Thyroid gland (tissue), 4 donors: ENCODE measurements around the gene BAG1. TPM values are rescaled to one million over a fixed set of nuclear protein-coding genes. Genes with fewer than 3 reads are reported as not detected.

Source experiments
- DNase-seq, 2 donors: peaks; one replicate each; pipeline ENCODE4 v3.0.0-alpha.2; 2019
- H3K27ac ChIP-seq, 3 donors: fragments of 200-600 bp; sonication (generic); 1 replicate in 2 of 3; 2 replicates in 1 of 3; pipeline ENCODE4 v1.5.1; 2016 to 2019; ENCODE audit warnings: mild to moderate bottlenecking in 1 of 3, moderate library complexity in 1 of 3
- H3K27me3 ChIP-seq: fragments of 200-600 bp; sonication (generic); one replicate; pipeline ENCODE4 v1.5.1; 2019
- H3K36me3 ChIP-seq, 2 donors: fragments of 200-600 bp; sonication (generic); one replicate each; pipeline ENCODE4 v1.5.1; 2016 to 2019
- H3K4me1 ChIP-seq, 2 donors: fragments of 200-600 bp; sonication (generic); one replicate each; pipeline ENCODE4 v1.5.1; 2017 to 2019
- H3K4me3 ChIP-seq, 3 donors: fragments of 200-600 bp; sonication (generic); replicated peaks in 1 of 3; 1 replicate in 2 of 3; 2 replicates in 1 of 3; pipeline ENCODE4 v1.5.1; 2016; ENCODE audit warnings: mild to moderate bottlenecking in 1 of 3
- H3K9me3 ChIP-seq: fragments of 200-600 bp; sonication (generic); one replicate; pipeline ENCODE4 v1.5.1; 2017
- POLR2A ChIP-seq, 2 donors: fragments of 450-650 bp; IDR thresholded peaks; one replicate each; pipeline ENCODE4 v1.6.1; 2017; ENCODE audit warnings: antibody characterized with exemption in 2 of 2, mild to moderate bottlenecking in 2 of 2, moderate library complexity in 1 of 2
- WGBS, 2 donors: methylation state at CpG; one replicate each; pipeline ENCODE4 v1.1.5; 2017; 5-methylcytosine and 5-hydroxymethylcytosine counted together
- intact Hi-C: fragments of 100-400 bp; cut with DNase I; formaldehyde crosslinking; loops from one replicate; pipeline ENCODE4 v1.15.1; 2023
- total RNA-seq, 4 donors: library from RNA; depleted of rRNA; stranded (reverse); fragments of >200 nt; gene quantifications; one replicate each; pipeline ENCODE4 v1.2.3, GENCODE V29; 2016
- TF ChIP-seq, protein P1 (sequence below), 6 experiments: fragments of 200-600 bp in 3 of 6; fragments of 450-650 bp in 3 of 6; sonication (generic) in 3 of 6; IDR thresholded peaks; one replicate each; pipeline ENCODE4 v1.5.1; 2016 to 2019; ENCODE audit warnings: antibody characterized with exemption in 6 of 6, mild to moderate bottlenecking in 2 of 6, inconsistent platforms in 1 of 6, moderate library complexity in 1 of 6

Gene BAG1
- total RNA-seq, 4 donors from 2014 or later, result 72.0 to 135 (median 99.3) TPM

DNA sequence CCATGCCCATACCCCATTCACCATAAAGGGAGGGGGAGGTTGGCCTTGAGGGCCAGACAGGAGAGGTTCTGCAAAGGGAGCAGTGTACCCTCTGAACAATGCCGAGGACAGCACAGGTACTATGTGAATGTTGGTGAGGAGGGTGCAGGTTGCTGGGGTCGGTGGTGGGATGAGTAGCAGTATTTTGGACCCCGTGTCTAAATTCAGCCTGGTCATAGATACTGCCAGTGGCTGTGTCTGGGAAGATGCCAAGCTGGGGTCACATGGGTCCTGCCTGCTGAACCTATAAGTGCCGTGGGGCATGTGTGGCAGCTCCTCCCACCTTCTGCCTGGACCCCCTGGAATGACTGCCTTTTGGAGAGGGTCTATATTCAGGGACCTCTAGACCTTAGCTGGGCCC is 35.9 kb downstream of the BAG1 start:
- intact Hi-C loops, result no loop called here
- no peak overlapping the region for H3K27ac ChIP-seq
- no peak overlapping the region for H3K4me3 ChIP-seq
- TF ChIP-seq, protein P1, sequence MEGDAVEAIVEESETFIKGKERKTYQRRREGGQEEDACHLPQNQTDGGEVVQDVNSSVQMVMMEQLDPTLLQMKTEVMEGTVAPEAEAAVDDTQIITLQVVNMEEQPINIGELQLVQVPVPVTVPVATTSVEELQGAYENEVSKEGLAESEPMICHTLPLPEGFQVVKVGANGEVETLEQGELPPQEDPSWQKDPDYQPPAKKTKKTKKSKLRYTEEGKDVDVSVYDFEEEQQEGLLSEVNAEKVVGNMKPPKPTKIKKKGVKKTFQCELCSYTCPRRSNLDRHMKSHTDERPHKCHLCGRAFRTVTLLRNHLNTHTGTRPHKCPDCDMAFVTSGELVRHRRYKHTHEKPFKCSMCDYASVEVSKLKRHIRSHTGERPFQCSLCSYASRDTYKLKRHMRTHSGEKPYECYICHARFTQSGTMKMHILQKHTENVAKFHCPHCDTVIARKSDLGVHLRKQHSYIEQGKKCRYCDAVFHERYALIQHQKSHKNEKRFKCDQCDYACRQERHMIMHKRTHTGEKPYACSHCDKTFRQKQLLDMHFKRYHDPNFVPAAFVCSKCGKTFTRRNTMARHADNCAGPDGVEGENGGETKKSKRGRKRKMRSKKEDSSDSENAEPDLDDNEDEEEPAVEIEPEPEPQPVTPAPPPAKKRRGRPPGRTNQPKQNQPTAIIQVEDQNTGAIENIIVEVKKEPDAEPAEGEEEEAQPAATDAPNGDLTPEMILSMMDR (IDR thresholded peaks at IDR 0.05), result no peak
- no peak for TF ChIP-seq POLR2A (IDR thresholded peaks at IDR 0.05)
- WGBS, 2 donors, result 70 to 77% methylated on average over 4 of the region's 4 CpGs
- DNase-seq, result no peak
- no peaks in the 10 kb centered on the region for H3K36me3 ChIP-seq
- H3K9me3 ChIP-seq, result no peaks in the 10 kb centered on the region
- peaks cover 0 to 11% of the 10 kb centered on the region in 2 donors for H3K4me1 ChIP-seq
- no peaks in the 10 kb centered on the region for H3K27me3 ChIP-seq

DNA sequence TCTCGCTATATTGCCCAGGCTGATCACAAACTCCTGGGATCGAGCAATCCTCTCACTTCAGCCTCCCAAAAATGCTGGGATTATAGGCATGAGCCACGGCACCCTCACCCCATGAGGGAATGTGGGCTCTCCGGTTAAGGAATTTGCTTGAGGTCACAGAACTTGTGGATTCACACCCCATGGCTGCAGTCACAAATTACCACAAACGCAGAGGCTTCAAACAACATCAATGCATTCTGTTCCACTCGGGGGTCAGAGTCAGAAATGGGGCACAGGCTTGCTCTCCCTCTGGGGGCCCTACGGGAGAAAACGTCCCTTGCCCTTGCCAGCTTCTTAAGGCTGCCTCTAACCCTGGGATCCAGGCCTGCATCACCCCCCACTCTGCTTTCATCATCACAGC is 36.8 kb downstream of the BAG1 start:
- Histone ChIP-seq H3K4me3 (no peak overlapping the region), H3K27ac (no peak overlapping the region), H3K9me3 (no peaks in the 10 kb centered on the region), H3K27me3 (no peaks in the 10 kb centered on the region), H3K36me3 (no peaks in the 10 kb centered on the region), H3K4me1 (peaks cover 0 to 10% of the 10 kb centered on the region in 2 donors)
- DNase-seq, result no peak
- WGBS, 2 donors, result 75 to 81% methylated on average over 7 of the region's 8 CpGs
- intact Hi-C loops, result loop anchor here (2.0 kb wide), 1 partner anchor 149 kb away; no protein-coding TSS in a partner anchor
- TF ChIP-seq, protein P1 (IDR thresholded peaks at IDR 0.05), result no peak
- no peak for TF ChIP-seq POLR2A (IDR thresholded peaks at IDR 0.05)

DNA sequence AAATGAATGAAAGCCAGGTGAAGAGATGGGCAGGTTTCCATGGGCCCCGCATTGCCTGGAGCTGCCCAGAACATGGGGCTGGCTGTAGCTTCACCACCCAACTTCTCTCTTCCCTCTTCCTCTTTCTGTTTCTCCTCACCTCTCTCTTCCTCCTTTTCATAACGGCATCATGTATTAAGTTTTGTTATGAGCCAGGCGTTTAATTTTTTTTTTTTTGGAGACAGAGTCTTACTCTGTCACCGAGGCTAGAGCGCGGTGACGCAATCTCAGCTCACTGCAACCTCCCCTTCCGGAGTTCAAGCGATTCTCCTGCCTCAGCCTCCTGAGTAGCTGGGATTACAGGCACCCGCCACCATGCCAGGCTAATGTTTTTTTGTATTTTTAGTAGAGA is 37.5 kb downstream of the BAG1 start:
- Histone ChIP-seq H3K27ac (no peak overlapping the region), H3K36me3 (no peaks in the 10 kb centered on the region), H3K9me3 (no peaks in the 10 kb centered on the region), H3K4me3 (no peak overlapping the region), H3K4me1 (peaks cover 0 to 10% of the 10 kb centered on the region in 2 donors), H3K27me3 (no peaks in the 10 kb centered on the region)
- 89 to 93% methylated on average over 10 of the region's 10 CpGs for WGBS, 2 donors
- no peak for DNase-seq
- TF ChIP-seq, protein P1 (IDR thresholded peaks at IDR 0.05), result no peak
- no peak for TF ChIP-seq POLR2A (IDR thresholded peaks at IDR 0.05)
- intact Hi-C loops, result loop anchor here (2.0 kb wide), 1 partner anchor 148 kb away; no protein-coding TSS in a partner anchor

DNA sequence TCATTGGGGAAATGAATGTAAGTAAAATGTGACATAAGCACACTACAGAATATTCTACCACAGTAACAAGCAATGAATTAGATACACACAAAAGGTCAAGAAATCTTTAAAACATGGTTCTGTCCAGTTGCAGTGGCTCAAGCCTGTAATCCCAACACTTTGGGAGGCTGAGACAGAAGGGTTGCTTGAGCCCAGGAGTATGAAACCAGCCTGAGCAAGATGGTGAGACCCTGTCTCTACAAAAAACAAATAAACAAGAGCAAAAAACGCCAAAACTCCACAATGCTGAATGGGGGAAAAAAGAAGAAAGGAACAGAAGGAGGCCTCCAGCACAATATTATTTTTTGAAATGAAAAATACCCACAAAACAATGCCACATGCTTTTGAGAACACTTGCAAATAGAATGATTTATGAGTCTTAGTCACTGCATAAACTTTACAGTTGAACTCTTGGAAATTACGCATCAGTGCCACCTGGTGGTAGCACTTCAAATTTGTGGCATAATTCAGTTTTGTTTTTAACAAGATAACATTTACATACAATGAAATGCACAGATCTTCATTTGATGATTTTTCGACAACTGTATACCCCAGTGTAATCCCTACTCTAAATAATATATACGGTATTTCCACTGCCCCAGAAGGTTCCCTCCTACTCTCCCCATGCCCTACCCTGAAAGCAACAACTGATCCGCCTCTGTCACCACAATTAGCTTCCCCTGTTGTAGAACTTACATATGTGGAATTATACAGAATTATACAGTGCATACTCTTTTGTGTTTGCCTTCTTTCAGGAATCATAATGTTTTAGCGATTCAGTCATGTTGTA is 39.0 kb downstream of the BAG1 start:
- no peak overlapping the region for H3K4me3 ChIP-seq
- WGBS, 2 donors, result 25 to 29% methylated on average over 6 of the region's 6 CpGs
- DNase-seq, result peak; percentile 60 to 68
- no peaks in the 10 kb centered on the region for H3K9me3 ChIP-seq
- intact Hi-C loops, result loop anchor here (2.0 kb wide), 1 partner anchor 147 kb away; no protein-coding TSS in a partner anchor
- H3K27me3 ChIP-seq, result no peaks in the 10 kb centered on the region
- no peaks in the 10 kb centered on the region for H3K4me1 ChIP-seq
- H3K27ac ChIP-seq, result no peak overlapping the region
- H3K36me3 ChIP-seq, result no peaks in the 10 kb centered on the region
- TF ChIP-seq, protein P1 (IDR thresholded peaks at IDR 0.05), result peak; percentile 62 to 90 (median 76)
- no peak for TF ChIP-seq POLR2A (IDR thresholded peaks at IDR 0.05)

DNA sequence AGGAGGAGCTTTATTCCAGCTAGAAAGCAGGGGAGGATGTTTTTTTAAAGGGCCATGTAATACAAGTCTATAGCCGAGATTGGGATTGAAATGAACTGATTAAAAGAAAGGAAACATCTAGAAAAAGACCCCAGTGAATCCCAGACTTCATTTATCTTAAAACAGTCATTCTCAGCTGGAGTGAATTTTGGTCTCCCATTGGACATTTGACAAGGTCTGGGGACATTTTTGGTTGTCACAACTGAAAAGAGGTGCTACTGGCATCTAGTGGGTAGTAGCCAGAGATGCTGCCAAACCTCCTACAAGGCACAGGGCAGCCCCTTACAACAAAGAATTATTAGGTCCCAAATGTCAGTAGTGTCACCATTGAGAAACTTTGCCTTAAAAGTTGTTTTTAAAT is 40.8 kb downstream of the BAG1 start:
- TF ChIP-seq, protein P1 (IDR thresholded peaks at IDR 0.05), result no peak
- no peak for TF ChIP-seq POLR2A (IDR thresholded peaks at IDR 0.05)
- Histone ChIP-seq H3K4me3 (no peak overlapping the region), H3K27me3 (no peaks in the 10 kb centered on the region), H3K4me1 (no peaks in the 10 kb centered on the region), H3K36me3 (no peaks in the 10 kb centered on the region), H3K9me3 (no peaks in the 10 kb centered on the region), H3K27ac (no peak overlapping the region)
- intact Hi-C loops, result no loop called here
- no peak for DNase-seq
- 82 to 100% methylated on average over 1 of the region's 1 CpG for WGBS, 2 donors
